GM10266 (cell line): ENCODE results near the gene AKIRIN2.
A peak's percentile ranks its signal among the peaks of the same experiment; 100 is the strongest.

Experiments used
- DNase-seq: peaks from one replicate; pipeline ENCODE4 v3.0.0; 2012; ENCODE audit errors: extremely low spot score
- CTCF ChIP-seq: IDR thresholded peaks from 2 replicates; pipeline ENCODE4 v1.5.1; 2012; ENCODE audit warnings: mild to moderate bottlenecking, low read depth; ENCODE audit not compliant: control insufficient read depth, insufficient read depth; ENCODE audit errors: missing control alignments

AKIRIN2 gene

GRCh38 chr6:87738744-87739143, 36.7 kb upstream of the AKIRIN2 start:
- no peak for TF ChIP-seq CTCF
- no peak for DNase-seq

GRCh38 chr6:87738000-87738399, 36.0 kb upstream of the AKIRIN2 start:
- DNase-seq = peak; percentile 38
- no peak for TF ChIP-seq CTCF

GRCh38 chr6:87736809-87737540, 34.9 kb upstream of the AKIRIN2 start:
- DNase-seq = peak; percentile 57
- no peak for TF ChIP-seq CTCF

GRCh38 chr6:87731818-87732661, 30.0 kb upstream of the AKIRIN2 start:
- DNase-seq = peak; percentile 68
- TF ChIP-seq CTCF = no peak

- TF ChIP-seq CTCF = no peak
- no peak for DNase-seq
Observed at GRCh38 chr6:87731080-87731479, 29.0 kb upstream of the AKIRIN2 start.

- no peak for TF ChIP-seq CTCF
- DNase-seq = no peak
Observed at GRCh38 chr6:87729965-87730719, 28.1 kb upstream of the AKIRIN2 start.

- DNase-seq = no peak
- no peak for TF ChIP-seq CTCF
Observed at GRCh38 chr6:87728706-87729105, 26.7 kb upstream of the AKIRIN2 start.
